ENCODE results near the gene SYT5. TPM values are rescaled to one million over a fixed set of nuclear protein-coding genes. Genes with fewer than 3 reads are reported as not detected.
A peak's percentile ranks its signal among the peaks of the same experiment; 100 is the strongest.

Gene SYT5
- total and polyA plus RNA-seq, 2 of the 13 experiments (the other 11 are each of a cell fraction or from before 2014, with no cell fraction given), result not detected

GRCh38 chr19:55216461-55217198 is 36.5 kb upstream of the SYT5 start (continued):
- TF ChIP-seq AFF4 (CRISPR knock-in tag; IDR thresholded peaks at IDR 0.05) (no peak; the same call in 1 of the 2 replicates), SNAPC5 (CRISPR knock-in tag; IDR thresholded peaks at IDR 0.05; ENCODE audit: borderline replicate concordance) (peak; percentile 94), ZNF75D (CRISPR knock-in tag; IDR thresholded peaks at IDR 0.05; ENCODE audit: borderline replicate concordance) (peak; percentile 92; the same call in 1 of the 2 replicates), ZNF83 (CRISPR knock-in tag; IDR thresholded peaks at IDR 0.05; ENCODE audit: borderline replicate concordance) (peak; percentile 91), HES4 (CRISPR knock-in tag; IDR thresholded peaks at IDR 0.05; ENCODE audit: borderline replicate concordance) (peak; percentile 96), ZNF512 (CRISPR knock-in tag; IDR thresholded peaks at IDR 0.05) (no peak), ZNF768 (CRISPR knock-in tag; IDR thresholded peaks at IDR 0.05) (peak; percentile 83), ZNF780A (CRISPR knock-in tag; IDR thresholded peaks at IDR 0.05) (peak; percentile 84), ZBTB4 (CRISPR knock-in tag; IDR thresholded peaks at IDR 0.05; ENCODE audit: borderline replicate concordance) (peak; percentile 70; the same call in 1 of the 2 replicates), IRX3 (CRISPR knock-in tag; IDR thresholded peaks at IDR 0.05; ENCODE audit: borderline replicate concordance, low read depth) (peak; percentile 91; the same call in 1 of the 2 replicates), CCDC6 (CRISPR knock-in tag; IDR thresholded peaks at IDR 0.05) (peak; percentile 91), ZBTB7B (CRISPR knock-in tag; IDR thresholded peaks at IDR 0.05) (peak; percentile 69), GMEB2 (CRISPR knock-in tag; IDR thresholded peaks at IDR 0.05; ENCODE audit: low read depth) (no peak), SIX4 (CRISPR knock-in tag; IDR thresholded peaks at IDR 0.05) (peak; percentile 86; the same call in 1 of the 2 replicates), CBFB (CRISPR knock-in tag; IDR thresholded peaks at IDR 0.05) (peak; percentile 87), NFKB2 (CRISPR knock-in tag; IDR thresholded peaks at IDR 0.05; ENCODE audit: borderline replicate concordance) (peak; percentile 98), ZSCAN29 (CRISPR knock-in tag; conservative IDR thresholded peaks at IDR 0.05) (no peak; the same call in 1 of the 2 replicates), ZNF678 (CRISPR knock-in tag; IDR thresholded peaks at IDR 0.05) (peak; percentile 66; the same call in 1 of the 2 replicates)
